Right lobe of liver (tissue), 4 donors: ENCODE data around the gene SLF2.

Experiments used
- CTCF ChIP-seq, 4 donors: fragments of 200-600 bp in 3 of 4; fragments of 450-650 bp in 1 of 4; IDR thresholded peaks; one replicate each; pipeline versions ENCODE4 v1.5.1 to v1.8.0; 2016 to 2022; ENCODE audit warnings: antibody characterized with exemption in 4 of 4, mild to moderate bottlenecking in 2 of 4
- POLR2A ChIP-seq: fragments of 450-650 bp; IDR thresholded peaks from one replicate; pipeline ENCODE4 v1.6.1; 2017; ENCODE audit warnings: antibody characterized with exemption, mild to moderate bottlenecking
- donor health status: DM: no; HTN: no; CAD: no.
- donor health status: DM: no; HTN: no; CAD: no.
- donor health status: DM: no; HTN: yes; CAD: no.

GRCh38 chr10:100882671-100883311 is 30.0 kb upstream of the SLF2 start:
- TF ChIP-seq CTCF (IDR thresholded peaks at IDR 0.05) (no peak), POLR2A (no peak)
